NCI-H128 (cell line): Measurements from ENCODE around the gene RPS15A.
"Not testable (repeated sequence)": the region's sequence is repeated elsewhere in the genome, so short reads cannot be mapped to it uniquely, and the experiment has no call there.

Source experiments
- DNase-seq: peaks from one replicate; lab custom pipeline; 2025; ENCODE audit not compliant: unreplicated experiment; lab: John Stamatoyannopoulos, UW

RPS15A gene

GRCh38 chr16:18797746-18798145 lies 7.6 kb upstream of the RPS15A start:
- DNase-seq, result no peak

GRCh38 chr16:18796377-18796776 lies 6.2 kb upstream of the RPS15A start:
- DNase-seq, result no peak

- no peak for DNase-seq
Measured at GRCh38 chr16:18792836-18793433, 2.8 kb upstream of the RPS15A start.

- DNase-seq, result no peak
Measured at GRCh38 chr16:18789515-18789849, 652 bp downstream of the RPS15A start.

GRCh38 chr16:18788828-18789514 lies 1.2 kb downstream of the RPS15A start:
- DNase-seq, result no peak

- no peak for DNase-seq
Measured at GRCh38 chr16:18784917-18785623, 5.1 kb downstream of the RPS15A start.

GRCh38 chr16:18783430-18784341 lies 6.4 kb downstream of the RPS15A start:
- DNase-seq, result no peak

- DNase-seq, result no peak
Measured at GRCh38 chr16:18782697-18783429, 7.3 kb downstream of the RPS15A start.

GRCh38 chr16:18781232-18781631 lies 8.9 kb downstream of the RPS15A start:
- not testable (repeated sequence) for DNase-seq

GRCh38 chr16:18780460-18781026 lies 9.6 kb downstream of the RPS15A start:
- DNase-seq, result not testable (repeated sequence)

GRCh38 chr16:18777664-18778063 lies 12.5 kb downstream of the RPS15A start:
- DNase-seq, result not testable (repeated sequence)

GRCh38 chr16:18776334-18776733 lies 13.8 kb downstream of the RPS15A start:
- DNase-seq, result not testable (repeated sequence)

- DNase-seq, result not testable (repeated sequence)
Measured at GRCh38 chr16:18774651-18775050, 15.5 kb downstream of the RPS15A start.

GRCh38 chr16:18772171-18772570 lies 18.0 kb downstream of the RPS15A start:
- DNase-seq, result not testable (repeated sequence)

- DNase-seq, result not testable (repeated sequence)
Measured at GRCh38 chr16:18770336-18770962, 19.7 kb downstream of the RPS15A start.

GRCh38 chr16:18767217-18767616 lies 22.9 kb downstream of the RPS15A start:
- DNase-seq, result not testable (repeated sequence)

- not testable (repeated sequence) for DNase-seq
Measured at GRCh38 chr16:18762713-18763112, 27.4 kb downstream of the RPS15A start.

GRCh38 chr16:18759598-18760520 lies 30.3 kb downstream of the RPS15A start:
- not testable (repeated sequence) for DNase-seq
